PC-9 (cell line): Measurements from ENCODE around the gene UBE2D3. TPM values are rescaled to one million over a fixed set of nuclear protein-coding genes. Genes with fewer than 3 reads are reported as not detected.

ENCODE experiments used
- BruUV-seq: library from RNA; stranded (reverse); fragments of 400-500 nt; replicated peaks from 2 replicates; lab custom pipeline; 2021; lab: Mats Ljungman, UMichigan
- CTCF ChIA-PET: fragments of 300-600 bp; sonication (Branson Sonifier 250); formaldehyde crosslinking; loops from one replicate; lab custom pipeline; 2022; ENCODE audit warnings: antibody characterized with exemption; lab: Charles Lee
- POLR2A ChIA-PET: fragments of 300-600 bp; sonication (Branson Sonifier 250); formaldehyde crosslinking; loops from one replicate; lab custom pipeline; 2022; ENCODE audit warnings: antibody characterized with exemption; ENCODE audit not compliant: unreplicated experiment; lab: Charles Lee
- DNase-seq, 2 experiments: peaks; one replicate each; pipeline versions ENCODE4 v3.0.0 to v3.0.0-alpha.2; 2015 to 2022; ENCODE audit warnings: mixed read lengths in 1 of 2
- H2AFZ ChIP-seq: fragments of 200-600 bp; sonication (generic); 2 replicates; pipeline ENCODE4 v1.8.1; 2017; ENCODE audit warnings: antibody characterized with exemption
- H3F3A ChIP-seq: fragments of 200-600 bp; sonication (generic); 2 replicates; pipeline ENCODE4 v1.8.1; 2017; ENCODE audit warnings: antibody characterized with exemption, mild to moderate bottlenecking, low read depth; ENCODE audit not compliant: insufficient read depth
- H3K27ac ChIP-seq: fragments of 200-600 bp; sonication (generic); 2 replicates; pipeline ENCODE4 v1.6.1; 2016; ENCODE audit warnings: mixed run types
- H3K27me3 ChIP-seq: fragments of 200-600 bp; sonication (generic); 2 replicates; pipeline ENCODE4 v1.6.1; 2016; ENCODE audit warnings: low read depth, mixed run types; ENCODE audit not compliant: insufficient read depth
- H3K36me3 ChIP-seq: fragments of 200-600 bp; sonication (generic); 2 replicates; pipeline ENCODE4 v1.6.1; 2016; ENCODE audit warnings: low read depth, mixed run types
- H3K4me1 ChIP-seq: fragments of 200-600 bp; sonication (generic); replicated peaks from 2 replicates; pipeline ENCODE4 v1.6.1; 2016; ENCODE audit warnings: mixed run types; ENCODE audit not compliant: insufficient read depth
- H3K4me2 ChIP-seq: fragments of 200-600 bp; sonication (generic); 2 replicates; pipeline ENCODE4 v1.6.1; 2017; ENCODE audit warnings: mixed run types
- H3K4me3 ChIP-seq: fragments of 200-600 bp; sonication (generic); 2 replicates; pipeline ENCODE4 v1.6.1; 2016; ENCODE audit warnings: mixed run types
- H3K79me2 ChIP-seq: fragments of 200-600 bp; sonication (generic); 2 replicates; pipeline ENCODE4 v1.6.1; 2017; ENCODE audit warnings: low read depth, mixed run types
- H3K9me2 ChIP-seq: fragments of 200-600 bp; sonication (generic); 2 replicates; pipeline ENCODE4 v1.8.1; 2017; ENCODE audit warnings: mild to moderate bottlenecking; ENCODE audit not compliant: insufficient read depth
- H3K9me3 ChIP-seq: fragments of 200-600 bp; sonication (generic); 2 replicates; pipeline ENCODE4 v1.8.1; 2016; ENCODE audit warnings: low read depth; ENCODE audit not compliant: insufficient read depth
- H4K20me1 ChIP-seq: fragments of 200-600 bp; sonication (generic); 2 replicates; pipeline ENCODE4 v1.8.1; 2017; ENCODE audit not compliant: insufficient read depth
- CTCF ChIP-seq: fragments of 200-600 bp; sonication (generic); conservative IDR thresholded peaks from 2 replicates; pipeline ENCODE4 v1.6.1; 2017; ENCODE audit warnings: mixed run types, antibody characterized with exemption, mild to moderate bottlenecking, moderate library complexity
- EZH2 ChIP-seq: fragments of 200-600 bp; sonication (generic); IDR thresholded peaks from 2 replicates; pipeline ENCODE4 v1.8.0; 2017; ENCODE audit warnings: antibody characterized with exemption, low read depth
- intact Hi-C: fragments of 100-400 bp; cut with micrococcal nuclease; formaldehyde crosslinking; loops from one replicate; pipeline ENCODE4 v1.10.0; 2022; ENCODE audit not compliant: unreplicated experiment
- total RNA-seq: library from RNA; stranded (reverse); gene quantifications from 2 replicates; pipeline ENCODE4 v1.2.3, GENCODE V29; 2021

UBE2D3 gene
- total RNA-seq, 1 experiment from 2014 or later = 183 TPM

GRCh38 chr4:102817613-102818268 is 9.6 kb downstream of the UBE2D3 start:
- Histone ChIP-seq H3K9me3 (no peaks in the 10 kb centered on the region), H3K4me3 (no peak overlapping the region), H3F3A (peaks cover 4% of the 10 kb centered on the region; the same call in 1 of the 2 replicates), H4K20me1 (peaks cover 93% of the 10 kb centered on the region), H3K4me1 (peaks cover 5% of the 10 kb centered on the region), H3K27me3 (no peaks in the 10 kb centered on the region), H2AFZ (no peak overlapping the region), H3K36me3 (peaks cover 49% of the 10 kb centered on the region), H3K79me2 (peaks cover 100% of the 10 kb centered on the region), H3K4me2 (no peak overlapping the region), H3K27ac (no peak overlapping the region), H3K9me2 (no peaks in the 10 kb centered on the region)
- TF ChIP-seq EZH2 = no peak
- TF ChIP-seq CTCF = no peak
- no TSS peak for BruUV-seq
- intact Hi-C loops = no loop called here
- POLR2A ChIA-PET = no interaction called here
- CTCF ChIA-PET = interaction anchor here (0.6 kb wide), 1 partner anchor 15 kb away, joined by 3 read pairs; no protein-coding TSS in a partner anchor
- no peak for DNase-seq

- Histone ChIP-seq H3K4me2 (peak overlapping the region; percentile 15; the same call in 1 of the 2 replicates), H3K27ac (no peak overlapping the region), H3K27me3 (no peaks in the 10 kb centered on the region), H3K79me2 (peaks cover 100% of the 10 kb centered on the region), H3K36me3 (peaks cover 45% of the 10 kb centered on the region), H3K4me3 (no peak overlapping the region), H2AFZ (no peak overlapping the region), H4K20me1 (peaks cover 93% of the 10 kb centered on the region), H3F3A (peaks cover 4% of the 10 kb centered on the region; the same call in 1 of the 2 replicates), H3K4me1 (no peaks in the 10 kb centered on the region; the same call in none of the 2 replicates), H3K9me2 (no peaks in the 10 kb centered on the region), H3K9me3 (no peaks in the 10 kb centered on the region)
- intact Hi-C loops = no loop called here
- TF ChIP-seq CTCF = no peak
- TF ChIP-seq EZH2 = no peak
- BruUV-seq = no TSS peak
- CTCF ChIA-PET = interaction anchor here (0.6 kb wide), 1 partner anchor 16 kb away, joined by 3 read pairs; no protein-coding TSS in a partner anchor
- POLR2A ChIA-PET = no interaction called here
- no peak for DNase-seq
Observed at GRCh38 chr4:102817021-102817605, 10.2 kb downstream of the UBE2D3 start.

- H3K4me3 ChIP-seq = no peak overlapping the region
- ChIA-PET POLR2A (no interaction called here), CTCF (no interaction called here)
- H2AFZ ChIP-seq = no peak overlapping the region
- H3K9me3 ChIP-seq = no peaks in the 10 kb centered on the region
- no peak overlapping the region; the same call in 1 of the 2 replicates for H3K4me2 ChIP-seq
- no peaks in the 10 kb centered on the region; the same call in none of the 2 replicates for H3K4me1 ChIP-seq
- H3K27ac ChIP-seq = no peak overlapping the region
- peaks cover 4% of the 10 kb centered on the region; the same call in 1 of the 2 replicates for H3F3A ChIP-seq
- H3K36me3 ChIP-seq = peaks cover 39% of the 10 kb centered on the region
- DNase-seq = peak in 1 of 2 experiments; percentile 51
- H3K79me2 ChIP-seq = peaks cover 100% of the 10 kb centered on the region
- no TSS peak for BruUV-seq
- H4K20me1 ChIP-seq = peaks cover 93% of the 10 kb centered on the region
- intact Hi-C loops = no loop called here
- H3K9me2 ChIP-seq = no peaks in the 10 kb centered on the region
- no peaks in the 10 kb centered on the region for H3K27me3 ChIP-seq
- TF ChIP-seq EZH2 = no peak
Observed at GRCh38 chr4:102815981-102816380, 11.4 kb downstream of the UBE2D3 start.
